ENCODE results near the gene ZNF532.

Gene ZNF532

DNA sequence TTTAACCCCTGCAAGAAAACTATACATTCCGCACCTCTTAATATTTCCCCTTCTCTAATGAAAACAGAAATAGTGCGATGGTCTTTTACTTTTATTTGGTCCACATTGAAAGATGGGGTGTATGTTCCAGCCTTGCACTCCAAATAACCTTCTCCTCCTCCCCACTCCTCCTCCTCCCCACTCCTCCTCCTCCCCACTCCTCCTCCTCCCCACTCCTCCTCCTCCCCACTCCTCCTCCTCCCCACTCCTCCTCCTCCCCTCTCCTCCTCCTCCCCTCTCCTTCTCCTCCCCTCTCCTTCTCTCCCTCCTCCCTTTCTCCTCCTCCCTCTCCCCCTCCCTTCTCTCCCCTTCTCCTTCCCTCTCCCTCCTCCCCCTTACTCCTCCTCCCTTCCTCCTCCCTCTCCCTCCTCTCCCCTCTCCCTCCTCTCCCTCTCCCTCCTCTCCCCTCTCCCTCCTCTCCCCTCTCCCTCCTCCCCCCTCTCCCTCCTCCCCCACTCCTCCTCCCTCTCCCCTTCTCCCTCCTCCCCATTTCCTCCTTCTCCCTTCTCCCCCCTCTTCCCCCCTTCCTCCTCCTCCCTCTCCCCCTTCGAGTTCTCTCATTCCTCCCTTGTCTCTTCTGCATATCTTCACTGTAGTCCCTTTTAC, 70.4 kb downstream of the ZNF532 start:
- no peak overlapping the region; the same call in 1 of the 2 replicates for H3K27ac ChIP-seq
- TF ChIP-seq, protein P1, sequence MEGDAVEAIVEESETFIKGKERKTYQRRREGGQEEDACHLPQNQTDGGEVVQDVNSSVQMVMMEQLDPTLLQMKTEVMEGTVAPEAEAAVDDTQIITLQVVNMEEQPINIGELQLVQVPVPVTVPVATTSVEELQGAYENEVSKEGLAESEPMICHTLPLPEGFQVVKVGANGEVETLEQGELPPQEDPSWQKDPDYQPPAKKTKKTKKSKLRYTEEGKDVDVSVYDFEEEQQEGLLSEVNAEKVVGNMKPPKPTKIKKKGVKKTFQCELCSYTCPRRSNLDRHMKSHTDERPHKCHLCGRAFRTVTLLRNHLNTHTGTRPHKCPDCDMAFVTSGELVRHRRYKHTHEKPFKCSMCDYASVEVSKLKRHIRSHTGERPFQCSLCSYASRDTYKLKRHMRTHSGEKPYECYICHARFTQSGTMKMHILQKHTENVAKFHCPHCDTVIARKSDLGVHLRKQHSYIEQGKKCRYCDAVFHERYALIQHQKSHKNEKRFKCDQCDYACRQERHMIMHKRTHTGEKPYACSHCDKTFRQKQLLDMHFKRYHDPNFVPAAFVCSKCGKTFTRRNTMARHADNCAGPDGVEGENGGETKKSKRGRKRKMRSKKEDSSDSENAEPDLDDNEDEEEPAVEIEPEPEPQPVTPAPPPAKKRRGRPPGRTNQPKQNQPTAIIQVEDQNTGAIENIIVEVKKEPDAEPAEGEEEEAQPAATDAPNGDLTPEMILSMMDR (conservative IDR thresholded peaks at IDR 0.05) = no peak

DNA sequence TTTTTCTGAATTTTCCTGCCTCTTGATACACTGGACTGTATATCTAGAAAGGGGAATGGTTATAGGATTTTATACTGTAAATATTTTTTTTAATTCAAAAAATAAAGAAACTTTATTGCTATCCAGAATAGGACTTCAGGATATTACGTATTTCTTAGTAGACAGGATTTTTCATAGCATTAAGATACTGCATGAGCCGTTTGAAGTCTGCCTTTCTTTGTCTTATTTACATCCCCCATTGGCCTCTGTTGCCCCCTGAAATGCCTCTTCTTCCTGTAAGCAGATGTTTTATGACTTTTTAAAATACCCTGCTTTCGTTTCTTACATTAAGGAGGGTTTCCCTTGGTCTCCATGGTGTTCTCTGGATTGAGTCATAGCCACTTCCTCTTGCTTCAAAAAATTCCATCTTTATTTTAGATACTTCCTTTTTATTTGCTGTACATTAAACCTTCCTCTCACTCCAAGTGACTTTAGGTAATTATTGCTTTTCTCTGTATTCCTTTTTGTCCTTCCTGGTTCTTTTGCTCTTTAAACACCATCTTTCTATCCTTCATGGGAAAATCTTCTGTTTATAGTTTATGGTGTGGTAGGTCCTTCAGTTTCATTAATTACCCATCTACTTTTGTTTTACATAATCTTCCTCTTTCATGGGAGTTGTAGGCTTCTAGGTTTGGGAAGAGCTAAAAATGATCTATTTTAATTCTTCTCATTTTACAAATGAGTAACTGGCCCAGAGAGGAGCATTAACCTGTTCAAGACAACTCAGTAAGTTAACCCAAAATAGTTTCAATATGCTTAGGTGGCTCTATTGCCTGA, 72.6 kb downstream of the ZNF532 start:
- TF ChIP-seq, protein P1 (conservative IDR thresholded peaks at IDR 0.05) = no peak
- no peak overlapping the region for H3K27ac ChIP-seq

DNA sequence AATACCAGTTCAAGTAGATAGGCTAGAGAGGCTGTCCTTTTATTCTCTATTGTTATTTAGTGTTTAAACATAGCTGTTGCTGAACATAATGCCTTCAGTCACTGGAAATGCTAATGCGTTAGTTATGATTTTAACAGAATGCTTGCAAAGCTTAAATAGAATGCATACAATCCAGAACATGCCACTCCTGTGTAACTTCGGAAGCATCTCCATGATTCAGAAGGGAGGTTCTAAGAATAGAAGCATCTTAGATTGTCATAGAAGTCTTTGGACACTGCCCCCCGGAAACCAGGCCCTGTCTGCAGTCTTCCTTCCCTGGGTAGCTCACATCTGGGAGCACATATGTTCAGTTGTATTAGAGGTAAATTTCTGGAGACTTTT, 73.2 kb downstream of the ZNF532 start:
- H3K27ac ChIP-seq = no peak overlapping the region
- TF ChIP-seq, protein P1 (conservative IDR thresholded peaks at IDR 0.05) = no peak

DNA sequence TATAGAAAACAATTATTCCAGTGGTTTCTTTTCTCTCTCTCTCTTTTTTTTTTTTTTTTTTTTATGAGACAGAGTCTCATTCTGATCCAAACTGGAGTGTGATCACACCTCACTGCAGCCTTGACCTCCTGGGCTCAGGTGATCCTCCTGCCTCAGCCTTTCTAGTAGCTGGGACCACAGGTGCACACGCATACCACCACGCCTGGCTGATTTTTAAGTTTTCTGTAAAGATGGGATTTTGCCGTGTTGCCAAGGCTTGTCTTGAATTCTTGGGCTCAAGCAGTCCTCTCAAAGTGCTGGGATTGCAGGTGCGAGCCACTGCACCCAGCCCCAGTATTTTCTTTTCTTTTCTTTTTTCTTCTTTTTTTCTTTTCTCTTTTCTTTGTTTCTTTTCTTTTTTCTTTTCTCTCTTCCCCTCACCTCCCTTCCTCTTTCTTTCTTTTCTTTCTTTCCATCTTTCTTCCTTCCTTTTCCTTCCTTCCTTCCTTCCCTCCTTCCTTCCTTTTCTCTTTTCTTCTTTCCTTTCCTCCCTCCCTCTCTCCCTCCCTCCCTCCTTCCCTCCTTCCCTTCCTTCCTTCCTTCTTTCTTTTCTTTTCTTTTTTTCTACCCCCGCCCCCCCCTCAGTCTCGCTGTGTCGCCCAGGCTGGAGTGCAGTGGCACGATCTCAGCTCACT, 76.9 kb downstream of the ZNF532 start:
- peak overlapping the region; percentile 71 for H3K27ac ChIP-seq
- TF ChIP-seq, protein P1 (conservative IDR thresholded peaks at IDR 0.05) = no peak

DNA sequence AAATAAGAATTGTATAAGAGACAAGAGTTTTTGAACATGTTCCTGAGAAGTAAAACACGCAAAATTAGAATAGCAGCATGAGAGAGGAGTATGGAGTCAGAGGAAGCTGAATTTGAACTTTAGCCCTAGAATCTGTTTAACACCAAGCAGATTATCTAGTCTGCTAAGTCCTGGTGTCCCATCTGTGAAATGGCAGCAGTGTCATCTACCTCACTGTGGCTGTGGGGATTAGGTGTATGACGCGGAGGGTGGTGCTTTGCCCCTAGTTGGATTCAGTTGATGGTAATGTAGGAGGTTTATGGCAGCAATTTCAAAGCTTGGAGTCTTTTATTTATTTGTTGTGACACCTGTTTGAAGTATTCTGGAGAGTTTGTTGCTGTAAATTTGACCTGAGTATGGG, 79.2 kb downstream of the ZNF532 start:
- H3K27ac ChIP-seq = peak overlapping the region; percentile 71
- TF ChIP-seq, protein P1 (conservative IDR thresholded peaks at IDR 0.05) = no peak

DNA sequence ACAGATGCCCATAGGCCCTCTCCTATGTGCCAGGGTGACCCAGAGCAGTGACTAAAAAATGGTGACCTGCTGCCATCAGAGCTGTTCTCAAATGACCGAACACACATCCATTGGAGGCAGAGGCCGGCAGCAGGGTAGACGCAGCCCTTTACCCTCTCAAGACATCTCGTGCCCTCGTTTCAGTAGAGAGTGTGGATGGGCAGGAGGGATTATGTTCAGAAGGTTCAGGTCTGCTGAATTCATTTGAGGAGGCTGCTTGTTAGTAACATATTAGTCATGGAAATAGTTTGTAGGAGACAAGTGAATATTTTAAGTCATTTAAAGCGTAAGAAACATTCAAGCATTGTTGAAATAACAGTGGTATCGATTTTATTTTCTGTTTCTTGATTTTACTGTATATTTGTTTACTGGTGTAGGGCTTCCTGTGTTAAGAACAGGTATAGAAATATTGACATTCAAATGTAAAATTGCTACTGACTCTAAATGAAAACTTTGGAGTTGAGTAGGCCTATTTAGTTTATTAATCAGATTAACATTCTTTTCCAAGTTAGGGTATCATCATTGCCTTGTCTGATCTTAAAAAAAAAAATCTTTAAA, 82.6 kb downstream of the ZNF532 start:
- TF ChIP-seq, protein P1 (conservative IDR thresholded peaks at IDR 0.05) = no peak
- H3K27ac ChIP-seq = peak overlapping the region; percentile 13; the same call in 1 of the 2 replicates

DNA sequence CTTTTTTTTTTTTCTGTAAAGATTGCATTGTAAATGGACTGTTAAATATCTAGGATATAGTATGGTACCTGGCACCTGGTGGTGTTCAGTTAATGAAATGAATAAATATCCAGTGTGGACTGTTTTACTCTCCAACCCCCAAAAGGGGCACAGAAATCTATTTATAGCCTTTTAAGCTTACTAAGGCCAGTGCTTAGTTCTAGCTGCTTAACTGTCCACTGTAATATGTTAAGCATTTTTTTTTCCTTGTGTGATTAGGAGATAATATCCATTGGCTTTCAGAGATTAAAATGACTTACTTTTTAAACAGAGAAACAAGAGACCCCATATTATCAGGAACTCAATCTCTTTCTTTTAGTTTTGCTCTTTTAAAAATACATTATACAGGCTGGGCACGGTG, 84.4 kb downstream of the ZNF532 start:
- TF ChIP-seq, protein P1 (conservative IDR thresholded peaks at IDR 0.05) = no peak
- no peak overlapping the region for H3K27ac ChIP-seq
